Osteocyte (in vitro differentiated cells): ENCODE data around the gene GCAT. TPM values are rescaled to one million over a fixed set of nuclear protein-coding genes. Genes with fewer than 3 reads are reported as not detected.

Source experiments
- DNase-seq: peaks from one replicate; pipeline ENCODE4 v3.0.0; 2021; ENCODE audit warnings: mixed read lengths; ENCODE audit not compliant: unreplicated experiment; ENCODE audit errors: extremely low spot score
- H3K27ac Mint-ChIP-seq: one replicate; pipeline ENCODE4 v1.8.0; 2021; ENCODE audit warnings: mild to moderate bottlenecking, mixed read lengths; ENCODE audit not compliant: unreplicated experiment
- H3K27me3 Mint-ChIP-seq: one replicate; pipeline ENCODE4 v1.8.0; 2021; ENCODE audit warnings: mixed read lengths; ENCODE audit not compliant: unreplicated experiment
- H3K36me3 Mint-ChIP-seq: one replicate; pipeline ENCODE4 v1.8.0; 2021; ENCODE audit warnings: mixed read lengths; ENCODE audit not compliant: unreplicated experiment
- H3K4me1 Mint-ChIP-seq: one replicate; pipeline ENCODE4 v1.8.0; 2021; ENCODE audit warnings: mixed read lengths; ENCODE audit not compliant: unreplicated experiment
- H3K4me3 Mint-ChIP-seq: one replicate; pipeline ENCODE4 v1.8.0; 2021; ENCODE audit warnings: mild to moderate bottlenecking, moderate library complexity, mixed read lengths; ENCODE audit not compliant: unreplicated experiment
- H3K9me3 Mint-ChIP-seq: one replicate; pipeline ENCODE4 v1.8.0; 2021; ENCODE audit warnings: mixed read lengths; ENCODE audit not compliant: unreplicated experiment
- CTCF ChIP-seq: fragments of 200-600 bp; sonication (generic); IDR thresholded peaks from 2 replicates; pipeline ENCODE4 v1.5.0; 2021; ENCODE audit warnings: antibody characterized with exemption, mild to moderate bottlenecking, moderate library complexity
- total RNA-seq: library from RNA; stranded (reverse); gene quantifications from 2 replicates; pipeline ENCODE4 v1.2.1, GENCODE V29; 2021

GCAT gene
- total RNA-seq, 1 donor from 2014 or later, result 33.4 TPM

- no peaks in the 10 kb centered on the region for H3K9me3 Mint-ChIP-seq
- TF ChIP-seq CTCF, result no peak
- DNase-seq, result peak; percentile 95
- no peaks in the 10 kb centered on the region for H3K36me3 Mint-ChIP-seq
- peak overlapping the region; percentile 84 for H3K27ac Mint-ChIP-seq
- H3K4me3 Mint-ChIP-seq, result peak overlapping the region; percentile 82
- no peaks in the 10 kb centered on the region for H3K27me3 Mint-ChIP-seq
- peaks cover 54% of the 10 kb centered on the region for H3K4me1 Mint-ChIP-seq
These were observed 2.6 kb upstream of the GCAT start for GRCh38 chr22:37804881-37805809.

GRCh38 chr22:37805810-37806277 lies 1.9 kb upstream of the GCAT start:
- H3K36me3 Mint-ChIP-seq, result no peaks in the 10 kb centered on the region
- H3K9me3 Mint-ChIP-seq, result no peaks in the 10 kb centered on the region
- peak overlapping the region; percentile 82 for H3K4me3 Mint-ChIP-seq
- no peak for DNase-seq
- H3K27me3 Mint-ChIP-seq, result no peaks in the 10 kb centered on the region
- peaks cover 54% of the 10 kb centered on the region for H3K4me1 Mint-ChIP-seq
- TF ChIP-seq CTCF, result no peak
- H3K27ac Mint-ChIP-seq, result peak overlapping the region; percentile 84

- H3K4me1 Mint-ChIP-seq, result peaks cover 54% of the 10 kb centered on the region
- H3K36me3 Mint-ChIP-seq, result no peaks in the 10 kb centered on the region
- H3K4me3 Mint-ChIP-seq, result peak overlapping the region; percentile 82
- no peaks in the 10 kb centered on the region for H3K9me3 Mint-ChIP-seq
- TF ChIP-seq CTCF, result no peak
- no peaks in the 10 kb centered on the region for H3K27me3 Mint-ChIP-seq
- no peak for DNase-seq
- peak overlapping the region; percentile 84 for H3K27ac Mint-ChIP-seq
These were observed 1.1 kb upstream of the GCAT start for GRCh38 chr22:37806409-37807333.

GRCh38 chr22:37808294-37808657 lies 542 bp downstream of the GCAT start:
- H3K27ac Mint-ChIP-seq, result peak overlapping the region; percentile 84
- DNase-seq, result no peak
- H3K9me3 Mint-ChIP-seq, result no peaks in the 10 kb centered on the region

More at GRCh38 chr22:37808294-37808657, 542 bp downstream of the GCAT start:
- H3K27me3 Mint-ChIP-seq, result no peaks in the 10 kb centered on the region
- peaks cover 43% of the 10 kb centered on the region for H3K4me1 Mint-ChIP-seq
- H3K4me3 Mint-ChIP-seq, result peak overlapping the region; percentile 82
- no peak for TF ChIP-seq CTCF
- peaks cover 2% of the 10 kb centered on the region for H3K36me3 Mint-ChIP-seq
